Stimulated activated CD8-positive, alpha-beta memory T cell treated with anti-CD3 and anti-CD28 coated beads, Interleukin-12 subunit alpha, Interleukin-12 subunit beta, amount 100 ng/mL, for 1 hour (primary cell): ENCODE data around the gene NT5C2.
"Not testable (repeated sequence)": the region's sequence is repeated elsewhere in the genome, so short reads cannot be mapped to it uniquely, and the experiment has no call there.

Experiments used
- DNase-seq: peaks from one replicate; pipeline ENCODE4 v3.0.0-alpha.2; 2020; ENCODE audit warnings: low read depth

The NT5C2 gene

DNA sequence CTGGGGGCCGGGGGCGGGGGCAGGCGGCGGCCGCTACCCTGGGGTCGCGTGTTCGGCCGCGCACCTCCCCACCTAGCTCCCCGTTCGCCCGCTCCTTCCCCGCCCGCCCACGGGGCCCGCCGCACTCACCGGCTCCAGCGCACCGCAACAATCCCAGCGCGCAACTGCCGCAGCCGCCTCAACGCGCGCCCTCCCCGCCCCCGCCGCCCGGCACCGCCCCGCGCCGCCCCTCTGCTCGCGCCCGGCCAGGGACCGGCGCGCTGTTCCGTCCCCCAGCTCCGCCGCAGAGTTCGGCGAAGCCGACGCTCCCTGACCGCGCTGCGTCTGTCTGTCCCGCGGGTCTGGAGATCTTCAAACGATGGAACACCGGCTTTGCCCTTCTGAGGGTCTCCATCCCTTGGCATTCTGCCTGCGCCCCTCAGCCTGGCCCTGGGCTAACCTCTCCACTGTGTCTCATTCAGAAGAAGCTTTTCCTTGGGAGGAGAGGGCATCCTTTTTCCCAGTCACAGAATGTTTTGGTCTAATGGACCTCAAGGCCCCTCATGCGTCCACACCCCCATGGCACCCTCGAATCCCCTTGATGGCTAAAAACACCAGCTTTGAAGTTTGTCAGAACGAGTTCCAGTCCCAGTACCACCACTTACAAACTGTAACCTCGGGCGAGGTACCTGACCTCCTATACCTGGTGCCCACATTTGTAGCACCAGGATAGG lies at the start of gene NT5C2:
Gene NT5C2, minus strand, starts transcription at position 166 of the 713 bp plus-strand sequence. CDS start 18,314 bp downstream, outside the sequence.
- peak; percentile 50 for DNase-seq

DNA sequence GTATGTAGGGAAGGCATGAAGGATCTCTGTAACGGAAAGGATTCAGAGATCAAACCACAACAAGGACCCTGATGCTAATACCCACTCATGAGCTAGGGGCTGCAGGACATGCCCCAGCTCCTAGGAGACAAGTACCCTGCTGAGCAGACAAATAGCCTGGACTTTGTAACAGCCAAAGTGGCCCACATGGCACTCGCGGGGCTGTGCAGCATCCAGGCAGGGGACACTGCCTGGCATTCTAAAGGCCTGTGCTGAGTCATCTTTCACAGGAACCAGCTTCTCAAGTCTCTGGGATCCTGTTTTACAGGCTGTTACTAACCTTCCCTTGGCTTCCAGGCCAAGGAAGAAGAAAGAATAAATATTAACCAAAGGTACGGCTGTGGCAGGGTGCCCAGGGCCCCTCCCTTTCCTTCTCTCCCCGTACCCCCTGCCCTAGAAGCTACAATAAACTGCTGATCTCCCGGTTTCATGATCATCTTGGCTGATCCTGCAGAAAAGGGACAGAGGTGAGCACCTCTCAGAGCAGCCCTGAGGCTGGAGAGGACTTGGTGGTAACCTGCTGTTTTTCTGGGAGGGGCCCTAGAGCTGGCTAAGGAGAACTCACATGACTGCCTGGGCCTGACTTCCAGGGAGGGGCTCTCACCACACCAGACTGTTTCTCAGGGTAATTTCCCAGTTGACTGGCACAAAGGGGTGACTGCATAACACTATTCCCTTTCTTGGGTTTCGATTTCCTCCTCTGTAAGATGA lies 48.4 kb upstream of the NT5C2 start:
- no peak for DNase-seq

DNA sequence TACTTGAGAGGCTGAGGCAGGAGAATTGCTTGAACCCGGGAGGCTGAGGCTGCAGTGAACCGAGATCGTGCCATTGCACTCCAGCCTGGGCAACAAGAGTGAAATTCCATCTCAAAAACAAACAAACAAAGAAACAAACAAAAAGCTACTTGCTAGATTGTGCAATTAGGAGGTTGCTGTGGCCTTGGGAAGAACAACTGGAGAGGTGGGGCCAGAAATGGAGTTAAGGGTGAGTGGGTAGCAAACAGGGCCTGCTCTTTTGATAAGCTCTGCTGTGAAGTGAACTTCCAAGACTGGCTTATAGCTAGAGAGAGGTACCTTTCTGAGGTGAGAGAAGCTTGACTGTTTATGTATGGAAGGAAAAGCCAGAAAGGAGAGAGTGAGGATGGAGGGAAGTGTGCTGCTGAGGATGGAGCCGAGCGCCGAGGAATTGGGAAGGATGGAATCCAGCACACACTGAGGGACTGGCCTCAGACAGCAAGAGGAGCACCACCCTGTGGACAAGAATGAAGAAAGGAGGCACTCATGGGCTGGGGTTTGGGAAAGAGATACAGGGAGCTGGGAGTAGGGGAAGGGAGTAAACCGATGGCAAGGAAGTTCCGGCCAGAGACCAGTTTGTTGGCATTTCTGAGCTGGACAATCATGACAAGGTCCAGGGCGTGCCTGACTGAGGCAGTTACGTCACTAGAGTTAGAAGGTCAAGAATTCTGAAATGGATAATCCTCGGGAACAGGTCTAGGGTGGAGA lies 45.6 kb upstream of the NT5C2 start:
- DNase-seq = no peak

DNA sequence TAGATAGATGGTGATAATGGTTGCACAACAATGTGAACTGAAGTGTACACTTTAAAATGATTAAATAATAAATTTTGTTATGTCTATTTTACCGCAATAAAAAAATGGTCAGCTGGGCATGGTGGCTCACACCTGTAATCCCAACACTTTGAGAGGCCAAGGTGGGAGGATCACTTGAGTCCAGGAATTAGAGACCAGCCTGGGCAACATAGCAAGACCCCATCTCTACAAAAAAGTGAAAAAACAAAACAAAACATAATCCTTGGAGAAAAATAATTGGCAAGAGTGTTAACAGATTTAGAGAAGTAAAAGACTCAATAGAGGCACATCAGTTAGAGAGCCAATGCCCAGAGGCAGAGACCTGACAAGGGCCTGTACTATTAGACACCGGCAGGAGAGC lies 42.7 kb upstream of the NT5C2 start:
- no peak for DNase-seq

DNA sequence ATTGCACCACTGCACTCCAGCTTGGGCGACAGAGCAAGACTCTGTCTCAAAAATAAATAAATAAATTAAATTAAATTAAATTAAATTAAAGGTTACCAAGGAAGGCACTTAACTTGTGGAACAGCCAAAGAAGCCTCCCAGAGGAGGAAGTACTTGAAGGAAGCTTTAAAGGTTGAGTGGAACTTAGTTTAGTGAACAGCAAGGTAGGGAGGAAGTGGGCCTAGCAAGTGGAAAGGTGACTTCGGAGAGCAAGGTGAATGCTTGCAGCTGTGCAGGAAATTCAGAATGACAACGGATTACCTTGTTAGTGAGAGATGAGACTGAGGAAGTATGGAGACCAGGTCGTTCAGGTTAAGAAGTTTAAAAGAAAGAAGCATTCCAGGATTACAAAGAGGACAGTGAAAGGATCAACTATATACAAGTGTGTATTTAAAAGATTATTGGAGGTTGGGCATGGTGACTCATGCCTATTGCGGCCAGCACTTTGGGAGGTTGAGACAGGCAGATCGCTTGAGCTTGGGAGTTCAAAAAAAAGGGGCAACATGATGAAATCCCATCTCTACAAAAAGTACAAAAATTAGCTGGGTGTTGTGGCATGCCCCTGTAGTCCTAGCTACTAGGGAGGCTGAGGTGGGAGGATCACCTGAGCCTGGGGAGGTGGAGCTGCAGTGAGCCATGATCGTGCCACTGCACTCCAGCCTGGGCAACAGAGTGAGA lies 39.9 kb upstream of the NT5C2 start:
- DNase-seq = no peak

DNA sequence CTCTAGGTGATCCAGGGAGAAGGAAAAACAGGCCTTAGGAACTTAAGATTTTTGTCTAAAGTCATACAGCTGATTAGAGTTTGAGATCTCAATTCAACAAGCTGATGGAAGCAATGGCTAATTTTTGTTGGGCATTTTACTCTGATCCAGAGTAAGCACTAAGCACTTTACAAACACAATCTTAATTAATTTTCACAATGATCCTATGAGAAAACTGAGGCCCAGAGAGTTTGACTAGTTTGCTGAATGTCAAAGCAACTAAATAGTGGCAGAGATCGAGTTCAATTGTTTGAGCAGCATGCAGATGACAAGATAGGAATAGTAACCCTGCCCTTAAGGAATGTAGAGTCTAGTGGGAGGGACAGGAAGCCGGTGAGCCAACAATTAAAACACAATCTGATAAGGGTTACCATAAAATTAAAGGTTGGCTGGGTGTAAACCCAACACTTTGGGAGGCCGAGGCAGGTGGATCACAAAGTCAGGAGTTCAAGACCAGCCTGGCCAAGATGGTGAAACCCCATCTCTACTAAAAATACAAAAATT lies 39.1 kb upstream of the NT5C2 start:
- no peak for DNase-seq

DNA sequence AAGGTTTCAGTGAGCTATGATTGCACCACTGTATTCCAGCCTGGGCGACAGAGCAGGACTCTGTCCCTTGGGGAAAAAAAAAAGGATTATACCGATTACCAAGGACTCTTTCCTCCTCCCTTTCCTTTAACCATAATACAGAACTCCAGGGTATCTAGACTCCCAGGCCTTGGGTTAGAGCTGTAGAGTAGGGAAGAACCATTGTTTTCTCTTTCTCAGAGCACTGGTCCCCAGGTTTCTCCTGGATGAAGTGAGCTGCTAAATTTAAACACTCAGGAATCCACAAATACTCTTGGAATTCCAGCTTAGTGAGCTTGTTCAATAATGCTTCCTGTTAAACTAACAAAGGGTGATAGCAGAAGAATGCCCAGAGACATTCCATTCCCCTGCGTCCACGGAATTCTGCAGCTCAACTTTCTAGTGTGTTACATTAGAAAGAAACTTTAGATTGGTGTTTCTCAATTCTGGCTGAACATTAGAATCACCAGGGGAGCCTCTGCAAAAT lies 38.0 kb upstream of the NT5C2 start:
- no peak for DNase-seq

DNA sequence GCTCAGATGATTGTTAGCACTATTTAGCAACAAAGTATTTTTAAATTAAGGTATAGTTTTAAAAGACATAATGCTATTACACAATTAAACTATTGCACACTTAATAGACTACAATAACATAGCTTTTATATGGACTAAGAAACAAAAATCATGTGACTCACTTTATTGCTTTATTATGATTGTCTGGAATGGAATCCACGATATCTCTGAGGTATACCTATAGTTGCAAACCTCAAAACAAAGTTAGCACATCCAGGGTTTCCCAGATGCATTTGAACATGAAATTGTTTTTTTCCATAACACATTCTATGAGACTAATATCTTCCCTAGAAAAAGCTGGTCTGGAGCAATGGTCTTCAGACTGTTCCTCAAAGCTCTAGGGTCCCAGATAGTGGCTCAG lies 34.3 kb upstream of the NT5C2 start:
- no peak for DNase-seq

DNA sequence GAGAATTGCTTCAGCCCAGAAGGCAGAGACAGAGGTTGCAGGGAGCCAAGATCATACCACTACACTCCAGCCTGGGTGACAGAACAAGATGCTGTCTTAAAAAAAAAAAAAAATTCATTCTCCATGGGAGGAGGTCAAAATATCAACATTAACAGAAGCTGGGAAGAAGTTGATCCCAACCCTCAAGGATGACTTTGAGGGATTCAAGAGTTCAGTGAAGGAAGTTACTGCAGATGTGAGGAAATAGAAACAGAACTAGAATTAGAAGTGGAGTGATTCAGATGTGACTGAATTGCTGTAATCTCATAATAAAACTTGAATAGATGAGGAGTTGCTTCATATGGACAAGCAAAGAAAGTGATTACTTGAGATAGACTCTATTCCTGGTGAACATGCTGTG lies 32.9 kb upstream of the NT5C2 start:
- no peak for DNase-seq

DNA sequence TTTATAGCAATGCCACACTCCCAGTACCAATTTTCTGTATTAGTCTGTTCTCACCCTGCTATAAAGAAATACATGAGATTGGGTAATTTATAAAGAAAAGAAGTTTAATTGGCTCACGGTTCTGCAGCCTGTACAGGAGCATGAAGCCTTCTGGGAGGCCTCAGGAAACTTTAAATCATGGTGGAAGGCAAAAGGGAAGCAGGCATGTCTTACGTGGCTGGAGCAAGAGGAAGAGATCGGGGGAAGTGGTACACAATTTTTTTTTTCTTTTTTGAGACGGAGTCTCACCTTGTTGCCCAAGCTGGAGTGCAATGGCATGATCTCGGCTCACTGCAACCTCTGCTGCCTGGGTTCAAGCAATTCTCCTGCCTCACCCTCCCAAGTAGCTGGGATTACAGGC lies 31.6 kb upstream of the NT5C2 start:
- not testable (repeated sequence) for DNase-seq

DNA sequence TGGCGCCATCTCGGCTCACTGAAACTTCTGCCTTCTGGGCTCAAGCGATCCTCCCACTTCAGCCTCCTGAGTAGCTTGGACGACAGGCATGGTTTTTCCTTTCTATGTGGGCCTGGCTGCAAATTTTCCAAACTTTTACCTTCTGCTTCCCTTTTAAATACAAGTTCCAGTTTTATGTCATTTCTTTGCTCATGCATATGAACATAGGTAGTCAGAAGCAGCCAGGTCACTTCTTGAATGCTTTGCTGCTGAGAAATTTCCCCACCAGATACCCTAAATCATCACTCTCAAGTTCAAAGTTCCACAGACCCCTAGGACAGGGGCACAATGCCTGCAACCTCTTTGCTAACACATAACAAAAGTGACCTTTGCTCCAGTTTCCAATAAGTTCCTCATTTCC lies 31.1 kb upstream of the NT5C2 start:
- no peak for DNase-seq

DNA sequence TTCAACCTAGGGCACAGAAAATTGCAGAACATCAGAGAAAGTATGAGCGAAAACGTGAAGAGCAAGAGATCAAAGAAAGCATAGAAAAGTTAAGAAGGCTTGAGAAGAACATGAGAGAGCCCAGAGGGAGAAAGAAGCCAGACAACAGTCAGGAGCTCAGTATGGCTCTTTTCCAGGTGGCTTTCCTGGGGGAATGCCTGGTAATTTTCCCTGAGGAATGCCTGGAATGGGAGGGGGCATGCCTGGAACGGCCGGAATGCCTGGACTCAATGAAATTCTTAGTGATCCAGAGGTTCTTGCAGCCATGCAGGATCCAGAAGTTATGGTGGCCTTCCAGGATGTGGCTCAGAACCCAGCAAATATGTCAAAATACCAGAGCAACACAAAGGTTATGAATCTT lies 23.3 kb upstream of the NT5C2 start:
- DNase-seq = not testable (repeated sequence)

DNA sequence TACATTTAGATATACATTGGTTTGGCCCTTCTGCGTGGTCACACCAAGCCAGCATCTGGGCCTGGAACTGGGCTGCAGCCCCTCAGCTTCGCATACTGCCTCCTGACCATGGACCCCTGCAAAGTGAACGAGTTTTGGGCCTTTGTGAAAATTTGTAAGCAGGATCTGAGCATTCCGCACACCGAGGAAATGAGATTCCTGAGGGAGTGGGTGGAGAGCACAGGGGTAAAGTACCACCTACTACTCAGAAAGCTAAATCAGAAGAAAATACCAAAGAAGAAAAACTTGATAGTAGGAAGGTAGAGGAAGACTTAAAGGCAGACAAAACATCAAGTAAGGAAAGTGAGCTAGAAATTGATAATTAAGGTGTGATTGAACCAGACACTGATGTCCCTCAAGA lies 22.5 kb upstream of the NT5C2 start:
- no peak for DNase-seq

DNA sequence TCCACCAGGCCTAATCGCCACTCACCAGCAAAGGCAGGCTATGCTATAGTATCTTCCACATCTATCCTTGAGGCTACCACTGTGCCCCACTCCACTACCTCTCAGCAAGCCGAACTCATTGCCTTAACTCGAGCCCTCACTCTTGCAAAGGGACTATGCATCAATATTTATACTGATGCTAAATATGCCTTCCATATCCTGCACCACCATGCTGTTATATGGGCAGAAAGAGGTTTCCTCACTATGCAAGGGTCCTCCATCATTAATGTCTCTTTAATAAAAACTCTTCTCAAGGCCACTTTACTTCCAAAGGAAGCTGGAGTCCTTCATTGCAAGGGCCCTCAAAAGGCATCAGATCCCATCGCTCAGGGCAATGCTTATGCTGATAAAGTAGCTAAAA lies 17.2 kb upstream of the NT5C2 start:
- DNase-seq = not testable (repeated sequence)

DNA sequence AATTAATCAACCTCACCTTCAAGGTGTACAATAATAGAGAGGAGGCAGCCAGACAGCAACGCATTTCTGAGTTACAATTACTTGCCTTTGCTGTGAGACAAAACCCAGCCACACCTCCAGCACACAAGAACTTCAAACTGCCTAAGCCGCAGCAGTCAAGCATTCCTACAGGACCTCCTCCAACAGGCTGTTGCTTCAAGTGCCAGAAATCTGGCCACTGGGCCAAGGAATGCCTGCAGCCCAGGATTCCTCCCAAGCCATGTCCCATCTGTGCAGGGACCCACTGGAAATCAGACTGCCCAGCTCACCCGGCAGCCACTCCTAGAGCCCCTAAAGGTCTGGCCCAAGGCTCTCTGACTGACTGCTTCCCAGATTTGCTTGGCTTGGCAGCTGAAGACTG lies 14.6 kb upstream of the NT5C2 start:
- DNase-seq = not testable (repeated sequence)

DNA sequence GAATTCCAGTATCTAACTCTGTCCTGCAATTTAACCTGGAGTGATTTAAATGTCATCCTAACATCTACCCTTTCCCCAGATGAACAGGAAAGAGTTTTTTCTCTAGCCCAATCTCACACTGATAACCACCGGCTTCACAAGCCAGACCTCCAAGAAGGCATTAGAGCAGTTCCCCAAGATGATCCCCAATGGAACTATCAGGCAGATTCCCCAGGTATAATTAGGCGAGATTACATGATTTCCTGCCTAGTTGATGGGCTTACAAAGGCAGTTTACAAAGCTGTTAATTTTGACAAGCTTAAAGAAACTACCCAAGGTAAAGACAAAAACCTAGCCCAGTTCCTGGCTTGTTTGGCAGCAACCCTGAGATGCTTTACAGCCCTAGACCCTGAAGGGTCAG lies 14.1 kb upstream of the NT5C2 start:
- DNase-seq = no peak

DNA sequence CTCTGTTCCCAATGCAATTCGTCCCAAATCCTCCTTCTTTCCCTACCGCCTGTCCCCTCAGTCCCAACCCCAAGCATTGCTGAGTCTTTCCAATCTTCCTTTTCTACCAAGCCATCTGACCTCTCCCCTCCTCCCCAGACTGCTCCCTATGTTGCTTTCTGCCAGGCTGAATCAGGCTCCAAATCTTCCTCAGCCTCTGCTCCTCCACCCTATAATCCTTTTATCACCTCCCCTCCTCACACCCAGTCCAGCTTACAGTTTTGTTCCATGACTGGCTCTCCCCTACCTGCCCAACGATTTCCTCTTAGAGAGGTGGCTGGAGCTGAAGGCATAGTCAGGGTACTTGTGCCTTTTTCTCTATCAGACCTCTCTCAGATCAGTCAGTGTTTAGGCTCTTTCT lies 13.6 kb upstream of the NT5C2 start:
- not testable (repeated sequence) for DNase-seq

DNA sequence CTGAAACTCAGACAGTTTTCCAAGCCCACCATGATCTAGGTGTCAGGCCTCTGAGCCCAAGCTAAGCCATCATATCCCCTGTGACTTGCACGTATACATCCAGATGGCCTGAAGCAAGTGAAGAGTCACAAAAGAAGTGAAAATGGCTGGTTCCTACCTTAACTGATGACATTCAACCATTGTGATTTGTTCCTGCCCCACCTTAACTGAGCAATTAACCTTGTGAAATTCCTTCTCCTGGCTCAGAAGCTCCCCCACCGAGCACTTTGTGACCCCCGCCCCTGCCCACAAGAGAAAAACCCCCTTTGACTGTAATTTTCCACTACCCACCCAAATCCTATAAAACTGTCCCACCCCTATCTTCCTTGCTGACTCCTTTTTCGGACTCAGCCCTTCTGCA lies 12.3 kb upstream of the NT5C2 start:
- DNase-seq = not testable (repeated sequence)

DNA sequence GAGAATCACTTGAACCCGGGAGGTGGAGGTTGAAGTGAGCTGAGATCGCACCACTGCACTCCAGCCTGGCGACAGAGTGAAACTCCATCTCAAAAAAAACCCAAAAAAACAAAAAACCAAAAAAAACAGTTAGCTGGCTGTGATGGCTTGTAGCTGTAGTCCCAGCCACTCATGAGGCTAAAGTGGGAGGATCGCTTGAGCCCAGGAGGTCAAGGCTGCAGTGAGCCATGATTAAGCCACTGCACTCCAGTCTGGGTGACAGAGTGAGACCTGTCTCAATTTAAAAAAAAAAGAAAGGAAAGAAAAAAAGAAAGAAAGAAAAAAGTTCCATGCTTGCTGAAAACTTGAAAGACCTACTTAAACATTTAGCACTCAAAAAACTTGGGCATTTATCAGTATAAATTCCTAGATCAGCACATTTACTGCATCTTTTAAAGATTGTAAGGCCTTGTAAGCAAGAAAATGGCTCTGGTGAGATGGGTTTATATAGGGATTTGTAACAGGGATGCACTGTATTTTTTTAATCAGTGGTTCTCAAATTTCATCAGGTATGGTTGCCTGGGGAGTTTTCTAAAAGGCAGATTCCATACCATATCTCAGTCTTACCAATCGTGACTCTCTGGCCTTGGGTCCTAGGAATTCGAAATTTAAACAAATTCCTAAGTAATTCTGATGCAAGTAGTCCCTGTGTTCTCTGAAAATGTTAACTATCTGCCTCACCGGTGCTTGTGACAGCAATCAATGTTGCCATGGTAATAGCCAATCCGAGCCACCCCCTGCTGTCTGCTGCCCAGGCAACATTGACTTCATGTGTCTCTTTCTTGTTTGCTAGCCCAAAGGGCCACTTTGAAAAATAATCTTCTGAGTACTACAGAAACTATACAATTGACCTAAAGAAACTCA lies 11.5 kb upstream of the NT5C2 start:
- no peak for DNase-seq

DNA sequence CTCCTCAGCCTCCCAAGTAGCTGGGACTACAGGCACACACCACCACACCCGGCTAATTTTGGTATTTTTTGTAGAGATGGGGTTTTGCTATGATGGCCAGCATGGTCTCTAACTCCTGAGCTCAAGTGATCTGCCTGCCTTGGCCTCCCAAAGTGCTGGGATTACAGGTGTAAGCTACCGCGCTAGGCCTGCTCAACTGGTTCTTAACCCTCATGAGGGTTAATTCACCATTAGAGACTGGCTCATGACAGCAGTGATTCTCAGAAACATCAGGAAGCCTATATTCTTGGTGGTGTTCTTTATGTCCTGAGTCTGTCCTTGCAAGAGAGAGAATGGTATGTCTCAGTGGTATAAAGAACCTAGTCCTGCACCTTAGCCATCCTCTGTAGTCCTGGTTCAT lies 10.4 kb upstream of the NT5C2 start:
- DNase-seq = no peak

DNA sequence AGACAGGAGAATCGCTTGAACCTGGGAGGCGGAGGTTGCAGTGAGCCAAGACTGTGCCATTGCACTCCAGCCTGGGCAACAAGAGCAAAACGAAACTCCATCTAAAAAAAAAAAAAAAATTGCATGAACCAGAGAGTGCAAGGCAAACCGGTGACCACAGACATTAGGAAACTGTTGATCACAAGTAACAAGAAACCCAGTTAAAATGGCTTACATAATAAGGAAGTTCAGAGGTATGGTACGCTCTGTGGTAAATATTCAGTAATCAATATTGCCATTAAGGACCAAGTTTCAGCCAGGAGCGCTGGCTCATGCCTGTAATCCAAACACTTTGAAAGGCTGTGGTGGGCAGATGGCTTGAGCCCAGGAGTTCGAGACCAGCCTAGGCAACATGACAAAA lies 9.2 kb upstream of the NT5C2 start:
- no peak for DNase-seq
